ENCODE results near the gene TAC3. TPM values are rescaled to one million over a fixed set of nuclear protein-coding genes. Genes with fewer than 3 reads are reported as not detected.

TAC3 gene
- total and polyA plus RNA-seq, 2 of the 8 experiments (the other 6 are each of a cell fraction or from before 2014, with no cell fraction given): 9.7 to 45.3 TPM

- TF ChIP-seq CHD7 (IDR thresholded peaks at IDR 0.05; ENCODE audit: insufficient replicate concordance, low read length): no peak
- no peak for TF ChIP-seq TBP (IDR thresholded peaks at IDR 0.05; ENCODE audit: low read depth, low read length)
- TF ChIP-seq SP4 (IDR thresholded peaks at IDR 0.05; ENCODE audit: low read length): no peak
- TF ChIP-seq, protein P1, sequence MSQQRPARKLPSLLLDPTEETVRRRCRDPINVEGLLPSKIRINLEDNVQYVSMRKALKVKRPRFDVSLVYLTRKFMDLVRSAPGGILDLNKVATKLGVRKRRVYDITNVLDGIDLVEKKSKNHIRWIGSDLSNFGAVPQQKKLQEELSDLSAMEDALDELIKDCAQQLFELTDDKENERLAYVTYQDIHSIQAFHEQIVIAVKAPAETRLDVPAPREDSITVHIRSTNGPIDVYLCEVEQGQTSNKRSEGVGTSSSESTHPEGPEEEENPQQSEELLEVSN (IDR thresholded peaks at IDR 0.05): no peak
- TF ChIP-seq RFX5 (IDR thresholded peaks at IDR 0.05; ENCODE audit: borderline replicate concordance, low read depth, low read length): no peak
Measured at GRCh38 chr12:57004651-57005050, 11.7 kb downstream of the TAC3 start (continued).

Measured in H1 (cell line).